GM12892 (cell line): ENCODE results near the gene TMEM42.
"Not testable (repeated sequence)": the region's sequence is repeated elsewhere in the genome, so short reads cannot be mapped to it uniquely, and the experiment has no call there.

Experiments
- DNase-seq: peaks from one replicate; pipeline ENCODE4 v3.0.0; 2011; ENCODE audit not compliant: insufficient read length
- FAIRE-seq: peaks from 2 replicates; lab custom pipeline; 2011; peaks lifted over from hg19 to GRCh38; lab: Jason Lieb, UNC
- POLR2A ChIP-seq: IDR thresholded peaks from 2 replicates; pipeline ENCODE4 v1.6.1; 2011; ENCODE audit warnings: low read depth, low read length, control low read depth
- POLR2AphosphoS5 ChIP-seq: IDR thresholded peaks from 2 replicates; pipeline ENCODE4 v1.6.1; 2011; ENCODE audit warnings: low read depth, low read length, control low read depth
- TAF1 ChIP-seq: IDR thresholded peaks from 2 replicates; pipeline ENCODE4 v1.6.1; 2011; ENCODE audit warnings: low read depth, mild to moderate bottlenecking, control low read depth, low read length, borderline replicate concordance

TMEM42 gene

DNA sequence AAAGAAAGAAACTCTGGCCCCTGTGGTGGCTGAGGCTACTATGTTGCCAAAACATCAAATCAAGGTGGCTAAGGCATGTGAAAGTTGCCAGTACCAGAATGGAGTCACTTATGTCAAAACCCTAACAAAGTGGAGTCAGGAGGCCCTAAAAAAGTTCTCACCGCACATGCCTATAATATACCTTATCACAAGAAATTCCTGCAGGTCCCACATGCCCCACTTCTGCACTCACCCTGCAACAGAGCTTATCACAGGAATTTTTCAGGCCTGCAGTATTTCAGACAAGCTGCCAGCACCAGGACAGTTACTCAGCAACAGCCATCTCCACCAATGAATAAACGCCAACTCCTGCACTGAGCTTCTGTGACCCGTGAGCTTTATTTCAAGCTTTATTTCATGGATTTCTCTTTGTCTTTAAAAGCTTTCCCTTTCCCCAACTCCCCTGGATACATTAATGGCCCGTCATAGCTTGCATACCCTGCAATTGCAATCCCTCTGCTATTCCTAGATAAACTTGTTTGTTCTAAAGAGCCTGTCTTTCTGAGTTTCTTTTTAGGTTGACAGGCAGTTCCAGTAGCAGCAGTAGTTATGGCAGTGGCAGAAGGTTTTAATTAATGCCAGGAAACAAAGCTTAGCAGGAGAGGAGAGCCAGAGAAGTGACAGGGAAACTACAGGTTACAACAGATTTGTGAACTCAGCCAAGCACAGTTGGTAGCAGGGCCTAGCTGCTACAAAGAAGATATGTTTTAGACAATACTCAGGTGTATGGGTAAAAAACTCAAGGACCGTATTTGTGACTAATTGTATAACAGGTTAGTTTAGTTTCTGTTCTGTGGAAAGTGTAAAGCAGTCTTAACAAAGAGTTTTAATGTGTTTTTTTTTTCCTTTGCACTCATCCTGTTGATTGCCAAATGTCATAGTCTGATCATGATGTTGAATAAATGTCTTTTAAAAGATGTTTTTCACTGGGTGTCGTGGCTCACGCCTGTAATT is 15.9 kb upstream of the TMEM42 start:
- no peak for TF ChIP-seq POLR2AphosphoS5
- TF ChIP-seq TAF1 = no peak
- no peak for TF ChIP-seq POLR2A
- DNase-seq (no peak), FAIRE-seq (no peak)

GRCh38 chr3:44848634-44849033 is 13.1 kb upstream of the TMEM42 start:
- DNase-seq = no peak
- no peak for FAIRE-seq
- TF ChIP-seq TAF1 (no peak), POLR2A (no peak), POLR2AphosphoS5 (no peak)

DNA sequence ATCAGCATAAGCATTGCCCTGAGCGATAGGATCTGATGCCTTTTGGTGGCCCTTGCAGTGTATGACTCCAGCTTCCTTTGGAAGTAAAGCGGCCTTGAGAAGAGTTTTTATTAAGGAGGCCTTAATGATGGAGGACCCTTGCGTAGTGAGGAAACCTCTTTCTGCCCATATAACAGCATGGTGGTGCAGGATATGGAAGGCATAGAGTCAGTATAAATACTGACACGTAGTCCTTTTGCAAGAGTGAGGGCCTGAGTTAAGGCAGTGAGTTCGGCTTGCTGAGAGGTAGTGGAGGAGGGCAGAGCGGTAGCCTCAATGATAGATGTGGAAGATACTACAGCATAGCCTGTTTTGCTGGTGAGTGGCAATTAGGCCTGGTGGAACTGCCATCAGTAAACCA is 5.0 kb upstream of the TMEM42 start:
- not testable (repeated sequence) for FAIRE-seq, DNase-seq

DNA sequence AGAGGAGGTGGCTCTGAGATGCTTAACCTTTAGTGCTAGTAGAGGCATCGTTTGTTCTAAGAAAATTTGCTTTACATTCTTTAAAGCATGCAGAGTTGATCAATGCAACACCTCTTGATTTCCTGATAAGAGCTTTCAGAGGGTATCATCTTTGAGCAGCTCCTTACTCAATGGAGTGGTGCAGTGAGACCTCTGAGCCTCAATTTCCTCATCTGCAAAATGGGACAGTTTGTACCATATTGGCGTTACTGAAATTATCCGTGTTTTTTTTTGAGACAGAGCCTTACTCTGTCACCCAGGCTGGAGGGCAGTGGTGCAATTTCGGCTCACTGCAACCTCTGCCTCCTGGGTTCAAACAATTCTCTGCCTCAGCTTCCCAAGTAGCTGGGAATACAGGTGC is 1.6 kb upstream of the TMEM42 start:
- DNase-seq = no peak
- no peak for FAIRE-seq
- TF ChIP-seq POLR2A = no peak
- TF ChIP-seq TAF1 = no peak
- no peak for TF ChIP-seq POLR2AphosphoS5

GRCh38 chr3:44862226-44862637 is 520 bp downstream of the TMEM42 start:
- no peak for DNase-seq
- peak; percentile 77 for FAIRE-seq
- no peak for TF ChIP-seq TAF1
- no peak for TF ChIP-seq POLR2A
- TF ChIP-seq POLR2AphosphoS5 = no peak; the same call in 1 of the 2 replicates

DNA sequence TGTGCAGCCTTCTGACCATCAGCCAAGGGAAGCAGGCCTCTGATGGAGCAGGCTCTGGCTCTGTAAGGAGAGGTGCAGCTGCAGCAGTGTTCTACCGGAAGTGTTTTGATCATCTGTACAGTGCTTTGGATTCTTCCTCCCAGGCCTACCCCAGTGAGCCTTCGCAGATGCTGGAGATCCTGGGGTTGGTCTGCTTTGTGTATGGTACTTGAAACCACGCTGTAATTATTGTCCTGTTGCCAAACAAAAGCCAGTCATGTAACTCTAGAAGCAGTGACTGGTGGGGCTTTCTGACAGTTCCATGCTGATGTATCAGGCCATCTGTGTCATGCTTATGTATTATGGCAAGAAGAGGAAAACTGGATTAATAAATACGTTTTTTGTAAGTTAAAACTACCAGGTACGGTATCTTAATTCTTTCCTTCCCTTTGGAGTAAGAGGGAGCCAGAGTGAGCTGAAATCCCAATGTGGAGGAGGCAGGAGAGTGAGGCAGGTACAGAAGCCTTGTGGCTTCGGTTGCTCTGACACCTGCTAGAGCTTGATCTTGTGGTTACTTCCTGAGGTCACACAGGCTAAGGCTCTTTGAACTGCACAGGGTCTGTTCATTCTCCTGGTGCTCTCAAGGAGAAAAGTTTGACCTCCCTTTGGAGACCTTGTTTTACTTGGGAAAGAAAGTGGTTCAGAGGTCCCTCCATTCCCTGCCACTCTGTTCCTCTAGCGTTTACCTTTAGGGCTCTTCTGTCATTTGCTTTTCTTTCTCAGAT is 3.7 kb downstream of the TMEM42 start:
- TF ChIP-seq POLR2AphosphoS5 (no peak), TAF1 (no peak), POLR2A (no peak)
- no peak for FAIRE-seq
- DNase-seq = no peak

GRCh38 chr3:44867421-44868111 is 5.9 kb downstream of the TMEM42 start:
- FAIRE-seq (no peak), DNase-seq (no peak)
- TF ChIP-seq POLR2AphosphoS5 (no peak), TAF1 (no peak), POLR2A (no peak)

DNA sequence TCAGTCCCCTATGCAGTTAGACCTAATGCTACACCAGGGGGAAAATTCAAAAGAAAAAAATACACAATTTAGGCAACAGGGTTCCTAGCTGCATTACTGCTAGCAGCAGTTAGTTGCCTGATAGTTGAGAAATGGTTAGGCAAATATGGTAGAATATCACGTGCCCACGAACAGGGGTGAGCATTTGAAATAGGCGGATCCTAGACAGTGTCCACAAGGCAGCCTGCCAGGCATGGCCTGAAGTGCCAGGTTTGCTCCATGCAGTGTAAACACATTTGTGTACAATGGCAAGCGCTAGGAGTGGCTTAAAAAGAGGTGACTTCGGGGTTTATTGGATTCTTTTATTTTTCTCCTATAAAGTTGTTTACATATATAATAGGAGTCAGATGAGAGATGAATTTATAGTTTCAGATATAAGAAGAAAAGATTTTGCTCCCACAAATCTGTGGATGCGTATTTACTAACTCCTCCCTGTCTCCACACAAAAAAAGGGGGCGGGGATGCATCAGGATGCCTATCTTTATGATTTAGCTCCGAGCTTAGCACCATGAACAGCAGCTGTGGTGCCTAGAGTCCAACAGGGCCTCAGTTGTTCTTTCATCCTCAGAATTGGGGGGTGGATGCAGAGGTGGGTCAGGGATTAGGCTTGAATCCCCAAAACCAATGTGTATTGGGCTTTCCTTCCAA is 8.8 kb downstream of the TMEM42 start:
- DNase-seq (no peak), FAIRE-seq (no peak)
- TF ChIP-seq TAF1 (no peak), POLR2A (no peak), POLR2AphosphoS5 (no peak)

- TF ChIP-seq TAF1 (no peak), POLR2AphosphoS5 (no peak), POLR2A (no peak)
- no peak for DNase-seq
- FAIRE-seq = no peak
These were observed 12.6 kb downstream of the TMEM42 start, which contains the start of gene TGM4 for GRCh38 chr3:44874308-44874707. Gene TGM4 (plus strand): TSS chr3:44874608. CDS start chr3:44874679, 71 bp downstream.

- TF ChIP-seq POLR2AphosphoS5 = no peak
- no peak for TF ChIP-seq TAF1
- no peak for TF ChIP-seq POLR2A
- FAIRE-seq = no peak
- DNase-seq = no peak
These were observed 13.9 kb downstream of the TMEM42 start for GRCh38 chr3:44875596-44875995.

GRCh38 chr3:44877333-44877732 is 15.6 kb downstream of the TMEM42 start:
- TF ChIP-seq POLR2AphosphoS5 = no peak
- TF ChIP-seq TAF1 = no peak
- TF ChIP-seq POLR2A = no peak
- DNase-seq (no peak), FAIRE-seq (no peak)
